GM12892 (cell line): ENCODE measurements around the gene ACTG1.

Experiments
- DNase-seq: peaks from one replicate; pipeline ENCODE4 v3.0.0; 2011; ENCODE audit not compliant: insufficient read length
- FAIRE-seq: peaks from 2 replicates; lab custom pipeline; 2011; peaks lifted over from hg19 to GRCh38; lab: Jason Lieb, UNC
- POLR2A ChIP-seq: IDR thresholded peaks from 2 replicates; pipeline ENCODE4 v1.6.1; 2011; ENCODE audit warnings: low read depth, low read length, control low read depth
- POLR2AphosphoS5 ChIP-seq: IDR thresholded peaks from 2 replicates; pipeline ENCODE4 v1.6.1; 2011; ENCODE audit warnings: low read depth, low read length, control low read depth
- TAF1 ChIP-seq: IDR thresholded peaks from 2 replicates; pipeline ENCODE4 v1.6.1; 2011; ENCODE audit warnings: low read depth, mild to moderate bottlenecking, control low read depth, low read length, borderline replicate concordance

Gene ACTG1

GRCh38 chr17:81542431-81543338, 30.1 kb upstream of the ACTG1 start:
- TF ChIP-seq POLR2A = no peak
- TF ChIP-seq TAF1 = no peak
- no peak for TF ChIP-seq POLR2AphosphoS5

GRCh38 chr17:81541123-81541522, 28.5 kb upstream of the ACTG1 start:
- FAIRE-seq = no peak
- DNase-seq = no peak
- TF ChIP-seq TAF1 (no peak), POLR2A (no peak), POLR2AphosphoS5 (peak; percentile 25; the same call in 1 of the 2 replicates)

More at GRCh38 chr17:81542431-81543338, 30.1 kb upstream of the ACTG1 start:
- FAIRE-seq (no peak), DNase-seq (no peak)

GRCh38 chr17:81540676-81541027, 28.1 kb upstream of the ACTG1 start:
- DNase-seq = no peak
- TF ChIP-seq TAF1 (no peak), POLR2A (no peak), POLR2AphosphoS5 (no peak)
- FAIRE-seq = no peak

GRCh38 chr17:81539961-81540675, 27.5 kb upstream of the ACTG1 start:
- no peak for FAIRE-seq
- TF ChIP-seq POLR2A (no peak), TAF1 (no peak), POLR2AphosphoS5 (0 out of 2 replicates have a peak, but pooled peaks have one; percentile 23)
- no peak for DNase-seq

GRCh38 chr17:81539571-81539900, 26.9 kb upstream of the ACTG1 start:
- no peak for FAIRE-seq
- no peak for DNase-seq
- TF ChIP-seq TAF1 = no peak
- TF ChIP-seq POLR2AphosphoS5 = no peak
- TF ChIP-seq POLR2A = no peak

GRCh38 chr17:81538651-81539570, 26.3 kb upstream of the ACTG1 start:
- DNase-seq (no peak), FAIRE-seq (no peak)
- 0 out of 2 replicates have a peak, but pooled peaks have one; percentile 8 for TF ChIP-seq POLR2A
- TF ChIP-seq POLR2AphosphoS5 = no peak

GRCh38 chr17:81537856-81538555, 25.4 kb upstream of the ACTG1 start:
- peak; percentile 56 for FAIRE-seq
- no peak for TF ChIP-seq TAF1
- no peak; the same call in none of the 2 replicates for TF ChIP-seq POLR2AphosphoS5
- no peak for TF ChIP-seq POLR2A
- DNase-seq = no peak

- 0 out of 2 replicates have a peak, but pooled peaks have one; percentile 11 for TF ChIP-seq POLR2A
- TF ChIP-seq POLR2AphosphoS5 = no peak
- peak; percentile 46 for FAIRE-seq
- DNase-seq = peak; percentile 73
Measured at GRCh38 chr17:81537343-81537855, 24.8 kb upstream of the ACTG1 start.

GRCh38 chr17:81536299-81537290, 24.0 kb upstream of the ACTG1 start:
- TF ChIP-seq TAF1 = no peak
- TF ChIP-seq POLR2AphosphoS5 = no peak
- TF ChIP-seq POLR2A = no peak
- FAIRE-seq (no peak), DNase-seq (no peak)
